Measurements from ENCODE around the gene NFX1.

GRCh38 chr9:33408087-33408486 lies 117.8 kb downstream of the NFX1 start:
- TF ChIP-seq, protein P1, sequence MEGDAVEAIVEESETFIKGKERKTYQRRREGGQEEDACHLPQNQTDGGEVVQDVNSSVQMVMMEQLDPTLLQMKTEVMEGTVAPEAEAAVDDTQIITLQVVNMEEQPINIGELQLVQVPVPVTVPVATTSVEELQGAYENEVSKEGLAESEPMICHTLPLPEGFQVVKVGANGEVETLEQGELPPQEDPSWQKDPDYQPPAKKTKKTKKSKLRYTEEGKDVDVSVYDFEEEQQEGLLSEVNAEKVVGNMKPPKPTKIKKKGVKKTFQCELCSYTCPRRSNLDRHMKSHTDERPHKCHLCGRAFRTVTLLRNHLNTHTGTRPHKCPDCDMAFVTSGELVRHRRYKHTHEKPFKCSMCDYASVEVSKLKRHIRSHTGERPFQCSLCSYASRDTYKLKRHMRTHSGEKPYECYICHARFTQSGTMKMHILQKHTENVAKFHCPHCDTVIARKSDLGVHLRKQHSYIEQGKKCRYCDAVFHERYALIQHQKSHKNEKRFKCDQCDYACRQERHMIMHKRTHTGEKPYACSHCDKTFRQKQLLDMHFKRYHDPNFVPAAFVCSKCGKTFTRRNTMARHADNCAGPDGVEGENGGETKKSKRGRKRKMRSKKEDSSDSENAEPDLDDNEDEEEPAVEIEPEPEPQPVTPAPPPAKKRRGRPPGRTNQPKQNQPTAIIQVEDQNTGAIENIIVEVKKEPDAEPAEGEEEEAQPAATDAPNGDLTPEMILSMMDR (IDR thresholded peaks at IDR 0.05): no peak
- TF ChIP-seq EZH2 (IDR thresholded peaks at IDR 0.05; ENCODE audit: borderline replicate concordance, insufficient read depth, low read depth, low read length, poor library complexity, severe bottlenecking): no peak
